Keratinocyte (primary cell): ENCODE measurements around the gene UBXN2A.

ENCODE experiments used
- CTCF ChIP-seq, 3 experiments: IDR thresholded peaks in 1 of 3; conservative IDR thresholded peaks in 1 of 3; optimal IDR thresholded peaks in 1 of 3; 2 replicates in 2 of 3; 3 replicates in 1 of 3; pipeline versions ENCODE3 to v1.5.1; 2011; ENCODE audit warnings: low read length in 3 of 3, mild to moderate bottlenecking in 3 of 3, moderate library complexity in 2 of 3, control low read depth in 1 of 3, inconsistent platforms in 1 of 3; ENCODE audit not compliant: insufficient read depth in 2 of 3; ENCODE audit errors: extremely low read depth in 1 of 3
- EZH2 ChIP-seq: IDR thresholded peaks from one replicate; pipeline ENCODE4 v1.6.1; 2012; ENCODE audit warnings: inconsistent platforms, mild to moderate bottlenecking, low read length, moderate library complexity

DNA sequence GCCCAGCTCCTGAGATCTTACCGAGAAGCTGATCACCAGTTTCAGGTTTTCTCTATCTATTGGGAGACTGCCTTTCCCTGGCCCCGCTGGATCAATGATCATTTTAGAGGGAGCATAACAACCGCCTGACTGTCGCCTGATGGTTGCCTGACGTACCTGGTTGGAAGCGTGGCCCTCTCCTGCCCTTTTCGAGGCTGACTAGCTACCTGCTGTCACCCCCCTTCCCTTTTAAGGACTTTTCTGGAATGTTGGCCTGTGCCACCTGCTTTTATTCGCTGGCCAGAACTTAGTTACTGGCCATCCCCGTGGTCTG is 69.1 kb downstream of the UBXN2A start:
- TF ChIP-seq CTCF (optimal IDR thresholded peaks at IDR 0.05 in 1 of 3, IDR thresholded peaks at IDR 0.05 in 1 of 3, conservative IDR thresholded peaks at IDR 0.05 in 1 of 3; ENCODE audit: extremely low read depth in 1 of 3, insufficient read depth in 2 of 3, low read length in 3 of 3) (no peak), EZH2 (peak; percentile 71)
